ENCODE measurements around the gene PLPP2.

The PLPP2 gene

DNA sequence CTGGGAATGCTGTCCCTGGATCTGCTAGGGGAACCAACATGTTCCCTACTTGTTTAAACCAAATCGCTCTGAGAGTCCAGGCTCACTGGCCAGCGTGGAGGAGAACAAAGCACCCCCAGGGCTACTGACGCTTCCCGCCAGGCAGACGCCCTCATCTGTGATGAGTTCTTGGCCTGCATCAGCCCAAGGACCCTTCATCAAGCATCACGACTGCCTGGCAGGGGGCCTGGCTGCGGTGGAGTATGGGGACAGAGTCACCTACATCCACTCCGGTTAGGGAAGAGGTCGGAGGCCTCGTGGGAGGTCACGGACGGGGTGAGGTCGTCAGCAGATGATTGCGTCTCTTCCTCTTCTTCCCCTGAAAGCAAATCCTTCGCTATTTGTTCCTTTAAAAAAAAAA is 35.7 kb upstream of the PLPP2 start:
- no peak for TF ChIP-seq CTCF (IDR thresholded peaks at IDR 0.05; ENCODE audit: low read depth, low read length, poor library complexity, severe bottlenecking)
- TF ChIP-seq EZH2phosphoT487 (IDR thresholded peaks at IDR 0.05; ENCODE audit: borderline replicate concordance, low read length) = no peak
- H3K4me2 ChIP-seq (ENCODE audit: low read length) = no peak overlapping the region
- no peaks in the 10 kb centered on the region for H4K20me1 ChIP-seq (ENCODE audit: control insufficient read depth, insufficient read depth, low read depth, low read length)
- H3K4me3 ChIP-seq (ENCODE audit: low read length) = no peak overlapping the region
- no peaks in the 10 kb centered on the region for H3K27me3 ChIP-seq (ENCODE audit: control insufficient read depth, low read length)
- H3K4me1 ChIP-seq (ENCODE audit: control insufficient read depth, low read length) = no peaks in the 10 kb centered on the region
- H3K36me3 ChIP-seq (ENCODE audit: control insufficient read depth, low read length) = peaks cover 84% of the 10 kb centered on the region
- no peaks in the 10 kb centered on the region for H3F3A ChIP-seq (ENCODE audit: control insufficient read depth, insufficient read depth)
- peaks cover 21% of the 10 kb centered on the region for H3K79me2 ChIP-seq (ENCODE audit: control insufficient read depth, low read length)
- H3K9me2 ChIP-seq (replicated peaks; ENCODE audit: control insufficient read depth, low read length) = no peaks in the 10 kb centered on the region
- peaks cover 32% of the 10 kb centered on the region for H3K9me3 ChIP-seq (ENCODE audit: control insufficient read depth, insufficient read depth, low read length)
- no peak overlapping the region for H3K27ac ChIP-seq (ENCODE audit: low read depth, low read length)

- peaks cover 80% of the 10 kb centered on the region for H3K36me3 ChIP-seq (ENCODE audit: control insufficient read depth, low read length)
- peaks cover 32% of the 10 kb centered on the region for H3K9me3 ChIP-seq (ENCODE audit: control insufficient read depth, insufficient read depth, low read length)
- H3K4me2 ChIP-seq (ENCODE audit: low read length) = no peak overlapping the region
- no peak overlapping the region for H3K4me3 ChIP-seq (ENCODE audit: low read length)
- H3K9me2 ChIP-seq (replicated peaks; ENCODE audit: control insufficient read depth, low read length) = no peaks in the 10 kb centered on the region
- no peaks in the 10 kb centered on the region for H4K20me1 ChIP-seq (ENCODE audit: control insufficient read depth, insufficient read depth, low read depth, low read length)
- H3K4me1 ChIP-seq (ENCODE audit: control insufficient read depth, low read length) = no peaks in the 10 kb centered on the region
- H3K27me3 ChIP-seq (ENCODE audit: control insufficient read depth, low read length) = no peaks in the 10 kb centered on the region
- H3F3A ChIP-seq (ENCODE audit: control insufficient read depth, insufficient read depth) = no peaks in the 10 kb centered on the region
- peaks cover 18% of the 10 kb centered on the region for H3K79me2 ChIP-seq (ENCODE audit: control insufficient read depth, low read length)
- TF ChIP-seq CTCF (IDR thresholded peaks at IDR 0.05; ENCODE audit: low read depth, low read length, poor library complexity, severe bottlenecking) (no peak), EZH2phosphoT487 (IDR thresholded peaks at IDR 0.05; ENCODE audit: borderline replicate concordance, low read length) (no peak)
- no peak overlapping the region for H3K27ac ChIP-seq (ENCODE audit: low read depth, low read length)
Observed at GRCh38 chr19:325937-326565, 34.8 kb upstream of the PLPP2 start.

GRCh38 chr19:325173-325936 is 34.2 kb upstream of the PLPP2 start:
- no peak overlapping the region for H3K4me3 ChIP-seq (ENCODE audit: low read length)

More at GRCh38 chr19:325173-325936, 34.2 kb upstream of the PLPP2 start:
- H3K27ac ChIP-seq (ENCODE audit: low read depth, low read length) = no peak overlapping the region
- H3K4me1 ChIP-seq (ENCODE audit: control insufficient read depth, low read length) = no peaks in the 10 kb centered on the region
- peaks cover 79% of the 10 kb centered on the region for H3K36me3 ChIP-seq (ENCODE audit: control insufficient read depth, low read length)
- H4K20me1 ChIP-seq (ENCODE audit: control insufficient read depth, insufficient read depth, low read depth, low read length) = no peaks in the 10 kb centered on the region
- no peaks in the 10 kb centered on the region for H3F3A ChIP-seq (ENCODE audit: control insufficient read depth, insufficient read depth)
- TF ChIP-seq CTCF (IDR thresholded peaks at IDR 0.05; ENCODE audit: low read depth, low read length, poor library complexity, severe bottlenecking) (no peak), EZH2phosphoT487 (IDR thresholded peaks at IDR 0.05; ENCODE audit: borderline replicate concordance, low read length) (no peak)
- no peak overlapping the region for H3K4me2 ChIP-seq (ENCODE audit: low read length)
- H3K79me2 ChIP-seq (ENCODE audit: control insufficient read depth, low read length) = peaks cover 19% of the 10 kb centered on the region
- peaks cover 26% of the 10 kb centered on the region for H3K9me3 ChIP-seq (ENCODE audit: control insufficient read depth, insufficient read depth, low read length)
- H3K9me2 ChIP-seq (replicated peaks; ENCODE audit: control insufficient read depth, low read length) = no peaks in the 10 kb centered on the region
- no peaks in the 10 kb centered on the region for H3K27me3 ChIP-seq (ENCODE audit: control insufficient read depth, low read length)
